VCaP (cell line): ENCODE results near the gene GABRR3.

Experiments used
- H3K27ac ChIP-seq: fragments of 450-650 bp; 2 replicates; pipeline ENCODE4 v1.5.1; 2017
- TF ChIP-seq, protein P1 (sequence below): fragments of 450-650 bp; conservative IDR thresholded peaks from 2 replicates; pipeline ENCODE4 v1.5.1; 2017; ENCODE audit warnings: mild to moderate bottlenecking, moderate library complexity

GABRR3 gene

DNA sequence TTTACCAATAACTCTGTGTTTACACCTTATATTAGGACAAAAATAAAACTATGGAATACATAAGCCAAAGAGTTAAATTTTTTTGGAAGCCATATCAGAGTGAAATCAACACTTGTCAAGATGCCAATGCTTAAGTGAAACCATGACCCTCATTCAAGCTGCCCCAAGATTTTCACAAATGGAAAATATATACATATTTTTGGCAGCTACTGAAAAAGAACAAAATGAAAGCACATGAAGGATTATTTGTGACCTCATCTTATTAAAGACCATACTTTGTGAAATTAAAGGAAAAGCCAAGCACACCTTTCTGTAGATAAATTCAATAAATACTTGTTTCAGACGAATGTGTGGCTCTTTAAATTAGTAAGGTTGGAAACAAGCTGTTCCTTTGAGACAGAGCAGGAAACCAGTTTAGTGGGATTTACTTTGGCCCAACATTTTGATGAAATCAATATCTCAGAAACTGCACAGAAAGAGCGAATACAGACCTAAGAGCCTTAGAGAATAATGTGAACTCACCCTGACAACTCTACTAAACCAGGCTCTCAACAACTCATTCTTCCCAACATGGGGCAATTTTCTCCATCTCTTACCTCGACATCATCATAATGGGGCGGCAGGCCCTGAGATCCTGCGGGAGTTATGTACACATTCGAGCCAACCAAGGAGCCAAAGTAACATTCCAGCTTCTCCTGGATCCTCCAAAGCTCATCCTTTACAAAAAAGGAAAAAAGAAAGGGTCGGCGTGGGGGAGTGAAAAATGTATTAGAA, 73.9 kb downstream of the GABRR3 start:
- TF ChIP-seq, protein P1, sequence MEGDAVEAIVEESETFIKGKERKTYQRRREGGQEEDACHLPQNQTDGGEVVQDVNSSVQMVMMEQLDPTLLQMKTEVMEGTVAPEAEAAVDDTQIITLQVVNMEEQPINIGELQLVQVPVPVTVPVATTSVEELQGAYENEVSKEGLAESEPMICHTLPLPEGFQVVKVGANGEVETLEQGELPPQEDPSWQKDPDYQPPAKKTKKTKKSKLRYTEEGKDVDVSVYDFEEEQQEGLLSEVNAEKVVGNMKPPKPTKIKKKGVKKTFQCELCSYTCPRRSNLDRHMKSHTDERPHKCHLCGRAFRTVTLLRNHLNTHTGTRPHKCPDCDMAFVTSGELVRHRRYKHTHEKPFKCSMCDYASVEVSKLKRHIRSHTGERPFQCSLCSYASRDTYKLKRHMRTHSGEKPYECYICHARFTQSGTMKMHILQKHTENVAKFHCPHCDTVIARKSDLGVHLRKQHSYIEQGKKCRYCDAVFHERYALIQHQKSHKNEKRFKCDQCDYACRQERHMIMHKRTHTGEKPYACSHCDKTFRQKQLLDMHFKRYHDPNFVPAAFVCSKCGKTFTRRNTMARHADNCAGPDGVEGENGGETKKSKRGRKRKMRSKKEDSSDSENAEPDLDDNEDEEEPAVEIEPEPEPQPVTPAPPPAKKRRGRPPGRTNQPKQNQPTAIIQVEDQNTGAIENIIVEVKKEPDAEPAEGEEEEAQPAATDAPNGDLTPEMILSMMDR, result no peak
- H3K27ac ChIP-seq, result no peak overlapping the region

DNA sequence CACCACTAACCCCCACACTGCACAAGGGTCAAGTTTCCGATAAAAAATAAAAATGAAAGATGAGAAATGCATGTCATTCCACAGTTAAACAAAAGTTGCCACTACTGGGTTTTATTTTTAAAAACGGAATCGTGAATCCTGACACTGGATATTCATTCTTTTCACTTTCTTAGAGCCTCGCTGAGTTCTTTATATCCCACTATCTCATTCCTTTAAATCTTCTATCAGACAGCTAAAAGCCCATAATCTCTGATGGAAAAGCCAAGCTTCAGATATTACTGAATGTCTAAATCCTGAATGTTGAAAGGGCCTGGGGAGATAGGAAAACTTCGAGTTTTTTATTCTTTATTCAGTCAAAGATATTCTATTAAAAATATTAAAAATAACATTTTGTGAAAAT, 74.6 kb downstream of the GABRR3 start:
- TF ChIP-seq, protein P1, result no peak
- no peak overlapping the region for H3K27ac ChIP-seq

DNA sequence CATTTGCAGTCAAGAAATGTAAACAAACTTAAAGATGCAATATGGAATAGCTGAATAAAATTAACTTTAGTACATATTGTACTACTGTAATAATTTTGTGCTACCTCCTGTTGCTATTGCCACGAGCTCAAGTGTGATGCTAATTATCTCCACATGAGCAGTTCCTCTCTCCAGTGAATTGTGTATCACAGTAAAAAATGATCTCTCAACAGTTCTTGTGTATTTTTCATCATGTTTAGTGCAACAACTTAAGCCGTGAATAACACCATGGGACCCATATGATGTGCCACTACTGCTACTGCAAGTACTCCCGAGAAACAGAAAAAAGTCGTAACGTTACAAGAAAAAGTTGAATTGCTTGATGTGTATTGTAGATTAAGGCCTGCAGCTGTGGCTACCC, 75.2 kb downstream of the GABRR3 start:
- H3K27ac ChIP-seq, result no peak overlapping the region
- TF ChIP-seq, protein P1, result no peak

DNA sequence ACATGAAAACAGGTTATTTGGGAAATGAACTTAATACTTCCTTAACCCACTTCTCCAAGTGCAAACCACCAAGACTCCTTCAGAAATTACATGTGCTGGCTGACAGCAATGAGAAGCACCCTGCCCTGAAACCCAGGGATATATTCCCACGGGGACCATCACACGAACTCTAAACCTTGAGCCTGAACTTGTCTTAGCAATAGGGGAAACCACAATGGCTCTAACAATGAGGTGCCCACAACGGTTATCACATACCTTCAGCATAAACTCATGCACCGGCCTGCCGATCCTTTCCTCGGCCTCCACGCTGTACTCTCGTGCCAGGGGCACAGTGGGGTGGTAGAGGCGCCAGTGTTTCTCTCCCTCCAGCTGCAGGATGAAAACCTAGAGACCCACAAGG, 76.3 kb downstream of the GABRR3 start:
- peak overlapping the region; percentile 69 for H3K27ac ChIP-seq
- TF ChIP-seq, protein P1, result no peak

DNA sequence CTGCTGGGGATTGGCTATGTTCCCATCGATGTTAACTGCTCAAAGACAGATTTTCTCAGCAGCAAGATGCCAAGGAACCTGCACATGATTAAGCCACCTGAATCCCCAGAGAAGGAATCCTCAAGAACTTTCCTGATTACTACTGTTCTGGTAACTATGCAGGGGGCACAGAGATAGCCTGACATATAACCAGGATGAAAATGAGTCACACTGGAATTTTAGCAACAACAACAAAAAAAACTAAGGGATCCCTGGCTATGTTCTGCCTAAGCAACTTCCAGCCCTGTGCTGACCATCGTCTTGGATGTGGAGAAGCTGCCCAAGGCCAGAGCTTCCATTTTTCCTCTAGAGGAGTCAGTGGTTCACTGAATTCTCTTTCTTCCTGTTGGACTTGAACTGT, 76.7 kb downstream of the GABRR3 start:
- peak overlapping the region; percentile 69 for H3K27ac ChIP-seq
- TF ChIP-seq, protein P1, result no peak

DNA sequence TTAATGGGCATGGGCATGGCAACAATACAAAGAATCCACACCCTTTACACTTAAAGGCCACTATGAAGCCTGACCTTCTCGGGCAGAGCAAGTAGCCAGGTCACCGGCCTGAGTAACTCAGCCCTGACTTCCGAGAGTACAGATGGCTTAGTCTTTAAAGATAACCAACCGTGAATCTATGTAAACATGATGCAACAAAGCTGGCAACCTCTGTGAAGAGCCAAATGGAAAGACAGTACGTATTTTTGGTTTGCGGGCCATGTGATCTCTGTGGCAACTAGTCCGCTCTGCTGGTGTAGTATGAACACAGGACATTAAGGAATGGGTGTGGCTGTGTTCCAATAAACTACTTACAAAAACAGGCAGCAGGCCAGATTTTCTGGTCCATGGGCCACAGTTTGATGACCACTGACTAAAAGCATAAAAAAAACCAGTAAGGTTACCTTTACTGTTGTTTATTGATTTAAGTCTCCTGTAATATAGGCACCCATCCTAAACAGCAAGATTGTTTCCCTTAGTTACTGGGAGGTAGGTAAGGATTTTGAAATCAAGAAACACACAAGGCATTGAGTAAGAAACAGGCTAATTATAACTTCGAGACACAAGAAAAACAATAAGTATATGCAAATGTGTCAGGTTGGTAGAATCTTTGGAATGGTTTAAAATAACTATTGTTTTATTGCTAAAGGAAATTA, 77.4 kb downstream of the GABRR3 start:
- TF ChIP-seq, protein P1, result no peak

DNA sequence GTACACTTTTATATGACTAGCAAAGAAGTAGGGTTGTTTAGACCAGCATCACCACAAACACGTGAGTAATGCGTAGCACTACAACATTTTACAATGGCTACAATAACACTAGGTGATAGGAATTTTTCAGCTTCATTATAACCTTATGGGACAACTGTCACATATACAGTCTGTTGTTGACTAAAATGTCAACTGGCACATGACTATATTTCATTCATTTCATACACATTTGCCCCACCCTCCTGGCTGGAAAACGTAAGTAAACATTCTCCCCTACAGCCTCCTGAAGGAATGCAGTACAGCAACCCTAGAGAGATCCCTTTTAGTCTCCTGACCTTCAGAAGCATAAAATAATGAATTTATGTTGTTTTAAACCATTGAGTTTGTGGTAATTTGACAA, 79.1 kb downstream of the GABRR3 start:
- TF ChIP-seq, protein P1, result no peak
- H3K27ac ChIP-seq, result peak overlapping the region; percentile 69; the same call in 1 of the 2 replicates

More for the DNA sequence above, 77.4 kb downstream of the GABRR3 start:
- peak overlapping the region; percentile 69 for H3K27ac ChIP-seq
